GM21423 (cell line): ENCODE data around the gene NECAB2.
"Not testable (repeated sequence)": the region's sequence is repeated elsewhere in the genome, so short reads cannot be mapped to it uniquely, and the experiment has no call there.

Experiments used
- ATAC-seq: cut with Tn5 transposase; IDR thresholded peaks from one replicate; pipeline ENCODE4 v1.9.1; 2021; ENCODE audit warnings: mild to moderate bottlenecking, moderate library complexity; ENCODE audit not compliant: unreplicated experiment

The NECAB2 gene

DNA sequence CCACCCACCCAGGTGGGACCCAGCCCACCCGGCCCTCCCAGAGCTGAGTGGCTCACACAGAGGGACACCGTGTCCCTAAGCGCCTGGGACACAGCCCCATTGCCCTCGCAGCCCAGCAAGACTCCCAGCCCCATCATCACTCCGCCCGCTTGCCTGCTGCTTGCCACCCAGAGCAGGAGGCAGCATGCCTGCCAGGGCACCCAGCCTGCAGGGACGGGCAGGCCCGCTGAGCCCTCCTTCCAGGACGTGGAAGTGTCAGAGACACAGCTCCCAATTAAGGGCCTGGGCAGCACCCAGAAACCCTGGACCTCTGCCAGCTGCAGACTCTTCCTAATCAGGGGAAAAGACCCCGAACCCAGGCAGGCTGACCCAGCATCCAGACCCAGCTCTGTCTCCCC lies 32.2 kb upstream of the NECAB2 start:
- ATAC-seq, result no peak

DNA sequence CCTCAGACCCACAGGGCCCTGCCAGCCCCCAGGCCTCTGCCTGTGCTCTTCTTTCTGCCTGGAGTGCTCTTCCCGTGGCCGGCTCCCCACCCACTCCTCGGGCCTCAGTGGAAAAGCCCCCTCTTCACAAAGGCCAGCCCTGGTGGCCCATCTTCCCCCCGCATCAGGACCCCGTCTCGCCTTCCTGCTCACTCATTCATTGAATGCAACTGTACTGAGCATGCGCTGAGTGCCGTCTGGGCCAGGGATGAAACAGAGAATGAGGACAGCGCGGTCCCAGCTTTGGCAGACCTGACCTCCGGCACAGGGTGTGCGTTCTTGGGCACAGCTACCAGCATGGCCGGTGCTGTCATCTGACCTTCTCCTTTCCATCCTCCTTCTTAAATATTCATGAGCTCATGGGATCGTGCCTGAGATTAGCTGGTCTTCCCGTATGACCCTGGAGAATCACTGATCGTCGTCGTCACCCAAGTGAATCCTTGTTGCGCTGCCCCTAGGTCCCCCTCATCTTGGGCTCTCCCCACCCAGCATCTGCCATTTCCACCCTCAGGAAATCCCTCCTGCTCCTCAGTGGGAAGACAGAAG lies 31.4 kb upstream of the NECAB2 start:
- no peak for ATAC-seq

DNA sequence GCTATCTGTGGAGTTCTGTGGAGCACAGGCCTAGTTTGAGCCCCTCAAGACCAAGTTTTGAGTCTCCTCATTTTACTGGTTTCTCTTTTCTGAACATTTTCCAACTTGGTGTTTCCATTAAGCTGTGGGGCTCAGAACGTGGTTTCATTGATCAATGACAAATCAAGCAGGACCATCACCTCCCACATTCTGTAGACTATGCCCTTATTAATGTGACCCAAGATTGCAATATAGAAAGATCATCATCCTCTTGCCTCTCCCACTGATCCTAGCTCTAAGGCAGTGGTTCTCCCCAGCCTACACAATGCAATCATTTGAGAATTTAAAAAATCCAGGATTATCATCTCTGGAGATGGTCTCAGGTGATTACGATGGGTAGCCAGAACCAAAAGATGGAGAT lies 30.8 kb upstream of the NECAB2 start:
- no peak for ATAC-seq

DNA sequence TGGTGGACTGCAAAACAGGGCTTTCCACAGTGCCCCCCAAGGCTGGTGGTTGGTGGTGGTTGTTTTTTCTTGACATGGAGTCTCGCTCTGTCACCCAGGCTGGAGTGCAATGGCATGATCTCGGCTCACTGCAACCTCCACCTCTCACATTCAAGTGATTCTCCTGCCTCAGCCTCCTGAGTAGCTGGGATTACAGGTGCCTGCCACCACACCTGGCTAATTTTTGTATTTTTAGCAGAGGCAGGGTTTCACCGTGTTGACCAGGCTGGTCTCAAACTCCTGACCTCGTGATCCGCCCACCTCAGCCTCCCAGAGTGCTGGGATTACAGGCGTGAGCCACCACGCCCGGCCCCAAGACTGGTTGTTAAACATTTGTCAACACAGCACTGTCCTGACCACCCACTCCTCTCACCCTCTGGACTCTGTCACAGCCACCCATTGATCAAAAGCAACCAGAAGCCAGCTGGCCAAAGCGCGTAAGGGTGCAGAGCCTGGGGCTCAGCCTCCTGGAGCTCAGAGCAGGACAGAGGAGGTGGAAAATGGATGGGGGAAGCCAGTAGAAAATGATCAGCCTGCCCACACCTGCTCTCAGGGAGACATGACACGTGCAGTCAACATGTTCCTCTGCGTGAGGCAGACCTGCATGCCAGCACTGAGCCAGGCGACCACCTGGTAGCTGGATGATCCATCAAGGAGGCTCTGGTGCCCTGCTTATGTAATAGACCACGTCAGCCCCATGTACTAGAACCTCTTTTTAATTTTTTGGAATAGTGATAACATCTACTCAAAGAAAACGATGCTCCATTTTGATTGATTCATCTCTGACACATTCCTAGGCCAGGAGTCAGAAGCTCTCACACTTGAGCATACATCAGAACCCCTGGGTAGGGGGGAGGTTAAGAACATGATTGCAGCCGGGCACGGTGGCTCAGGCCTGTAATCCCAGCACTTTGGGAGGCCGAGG lies 29.8 kb upstream of the NECAB2 start:
- ATAC-seq, result no peak

DNA sequence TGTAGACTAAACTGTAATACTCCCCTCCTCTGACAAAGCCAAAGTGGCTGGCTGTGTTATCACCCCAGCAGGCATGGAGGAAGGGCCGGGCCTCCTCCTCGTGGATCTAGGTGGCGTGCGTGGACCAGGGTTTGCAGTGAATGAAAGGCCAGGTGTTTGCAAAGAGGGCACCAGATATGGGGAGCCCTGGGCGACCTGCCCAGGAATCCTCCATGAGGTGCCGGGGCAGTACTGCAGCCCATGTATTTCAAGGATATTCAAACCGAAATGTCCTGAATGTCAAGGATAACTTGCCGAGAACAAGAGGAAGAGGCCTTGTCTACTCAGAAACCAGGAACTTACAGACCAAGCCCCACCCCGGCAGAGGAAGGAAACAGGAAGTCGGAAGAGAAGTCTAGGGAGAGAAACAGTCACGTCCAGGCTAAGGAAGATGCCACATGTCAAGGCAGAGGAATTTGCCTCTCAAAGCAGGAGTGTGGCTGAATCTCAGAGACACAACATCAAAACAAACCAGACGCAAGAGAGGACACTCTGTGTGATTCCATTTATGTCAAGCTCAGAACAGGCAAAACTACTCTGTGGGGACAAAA lies 28.7 kb upstream of the NECAB2 start:
- no peak for ATAC-seq

DNA sequence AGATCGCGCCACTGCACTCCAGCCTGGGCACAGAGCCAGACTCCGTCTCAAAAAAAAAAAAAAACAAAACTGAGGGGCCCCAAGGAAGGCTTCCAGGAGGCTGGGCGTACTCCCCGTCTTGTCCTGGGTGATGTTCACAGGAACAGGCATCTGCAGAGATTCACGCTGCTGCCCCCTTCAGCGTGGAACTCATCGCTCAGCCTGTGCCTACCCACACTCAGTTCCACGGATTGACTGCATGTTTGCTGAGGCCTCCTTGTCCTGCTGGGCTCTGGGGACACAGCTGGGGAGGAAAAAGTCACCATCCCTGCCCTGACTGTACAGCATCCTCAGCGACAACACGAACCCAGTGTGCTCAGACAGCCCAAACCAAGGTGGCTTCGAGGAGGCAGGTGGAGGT lies 27.9 kb upstream of the NECAB2 start:
- ATAC-seq, result no peak

DNA sequence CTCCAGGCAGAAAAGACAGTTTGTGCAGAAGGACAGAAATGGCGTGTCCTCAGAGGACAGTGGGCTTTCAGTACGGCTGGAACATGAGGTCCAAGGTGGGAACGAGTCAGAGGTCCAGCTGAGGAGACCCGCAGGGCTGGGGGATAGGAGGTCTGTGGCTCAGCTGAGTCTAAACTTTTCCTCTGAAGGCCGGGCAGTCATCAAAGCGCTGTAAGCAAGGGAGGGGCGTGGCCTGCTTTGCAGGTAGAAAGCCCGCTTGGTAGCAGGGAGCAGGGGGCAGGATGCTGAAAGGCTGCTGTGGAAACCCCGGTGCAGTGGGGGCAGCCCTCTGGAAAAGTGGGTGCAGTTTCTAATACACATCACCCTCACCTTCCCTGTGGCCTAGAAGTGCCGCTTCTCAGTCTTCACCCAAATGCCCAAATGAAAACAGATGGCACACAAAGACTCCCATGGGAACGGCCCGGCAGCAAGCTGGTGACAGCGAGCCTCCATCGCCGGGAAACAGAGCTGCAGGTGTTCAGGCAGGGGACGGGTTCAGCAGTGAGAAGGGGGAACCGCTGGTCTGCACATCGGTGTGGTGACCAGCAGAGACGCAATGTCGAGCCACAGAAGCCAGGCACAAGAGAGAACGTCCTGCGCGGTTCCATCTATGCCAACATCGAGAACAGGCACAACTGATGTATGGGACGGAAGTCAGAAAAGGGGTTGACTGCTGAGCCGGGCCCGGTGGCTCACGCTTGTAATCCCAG lies 27.2 kb upstream of the NECAB2 start:
- no peak for ATAC-seq

DNA sequence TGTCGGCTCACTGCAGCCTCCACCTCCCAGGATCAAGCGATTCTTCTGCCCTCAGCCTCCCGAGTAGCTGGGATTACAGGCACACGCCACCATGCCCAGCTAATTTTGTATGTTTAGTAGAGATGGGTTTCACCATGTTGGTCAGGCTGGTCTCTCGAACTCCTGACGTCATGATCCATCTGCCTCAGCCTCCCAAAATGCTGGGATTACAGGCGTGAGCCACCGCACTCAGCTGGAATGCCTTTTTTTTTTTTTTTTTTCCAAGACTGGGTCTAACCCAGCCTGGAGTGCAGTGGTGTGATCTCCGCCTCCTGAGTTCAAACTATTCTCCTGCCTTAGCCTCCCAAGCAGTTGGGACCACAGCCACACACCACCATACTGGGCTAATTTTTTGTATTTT lies 26.5 kb upstream of the NECAB2 start:
- ATAC-seq, result not testable (repeated sequence)

DNA sequence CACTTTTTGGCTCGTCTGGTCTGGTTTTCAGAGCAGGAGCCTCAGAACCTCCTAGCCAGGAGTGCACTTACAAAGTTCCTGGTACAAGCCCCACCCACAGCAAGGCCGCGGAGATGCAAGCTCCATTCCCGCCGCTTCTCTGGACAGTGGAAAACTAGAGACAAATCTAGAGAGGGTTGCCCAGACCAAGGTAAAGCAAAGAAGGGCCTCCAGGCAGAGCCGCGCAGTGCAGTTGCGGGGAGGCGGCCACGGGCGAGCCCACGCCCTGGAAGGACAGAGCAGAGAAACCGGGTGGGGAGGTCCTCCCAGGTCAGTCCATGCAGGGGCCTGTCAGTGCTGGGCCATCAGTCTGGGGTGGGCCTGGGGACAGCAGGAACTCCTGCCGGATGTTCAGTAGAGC lies 26.0 kb upstream of the NECAB2 start:
- ATAC-seq, result no peak

DNA sequence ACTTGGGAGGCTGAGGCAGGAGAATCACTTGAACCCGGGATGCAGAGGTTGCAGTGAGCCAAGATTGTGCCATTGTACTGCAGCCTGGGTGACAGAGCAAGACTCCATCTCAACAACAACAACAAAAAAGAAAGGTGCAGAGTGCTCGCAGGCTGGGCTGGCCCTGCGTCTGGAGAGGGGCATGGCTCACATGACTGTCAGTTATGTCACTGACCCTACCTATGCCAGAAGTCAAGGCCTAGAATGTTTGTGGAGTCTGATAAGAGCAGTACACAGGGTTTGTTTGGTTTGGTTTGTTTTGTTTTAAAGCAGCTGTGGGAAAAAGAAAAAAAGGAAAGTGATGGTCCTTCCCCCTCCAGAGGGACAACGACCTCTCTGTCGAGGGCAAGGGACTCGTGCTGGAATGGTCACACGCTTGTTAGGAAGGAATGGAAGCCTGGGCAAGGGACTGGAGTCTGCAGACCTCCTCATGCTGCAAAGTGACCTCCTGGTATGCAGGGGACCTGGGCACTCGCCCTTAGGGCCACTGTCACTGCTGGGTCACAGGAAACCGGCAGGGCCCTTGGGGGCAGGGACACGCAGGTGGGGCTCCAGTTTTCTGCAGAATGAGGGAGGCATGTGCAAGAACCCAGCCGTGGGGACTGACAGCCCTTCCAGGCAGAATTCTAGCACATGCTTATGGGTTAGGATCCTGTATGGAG lies 25.1 kb upstream of the NECAB2 start:
- ATAC-seq, result no peak

DNA sequence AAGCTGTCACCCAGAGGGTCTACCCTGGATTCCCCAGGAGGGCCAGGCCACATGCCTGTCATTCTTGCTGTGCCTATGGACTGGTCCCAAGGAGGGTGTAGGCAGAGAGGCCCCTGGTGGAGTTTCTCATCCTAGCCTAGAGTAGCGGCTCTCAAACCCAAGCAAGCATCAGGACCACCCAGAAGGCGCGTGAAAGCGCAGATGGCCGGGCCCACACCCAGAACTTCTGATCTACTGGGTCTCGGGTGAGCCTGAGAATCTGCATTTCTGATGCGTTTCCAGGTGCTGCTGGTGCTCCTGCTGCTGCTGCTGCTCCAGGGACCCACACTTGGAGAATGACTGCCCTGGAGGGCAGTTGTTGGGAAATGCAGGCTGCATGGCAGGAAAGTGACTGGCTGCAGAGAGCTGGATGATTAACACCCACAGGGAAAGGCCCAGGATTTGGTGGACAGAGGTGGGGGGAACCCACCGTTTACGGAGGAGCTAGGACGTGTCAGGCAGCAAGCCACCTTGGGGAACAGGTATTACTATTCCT lies 24.5 kb upstream of the NECAB2 start:
- ATAC-seq, result no peak

DNA sequence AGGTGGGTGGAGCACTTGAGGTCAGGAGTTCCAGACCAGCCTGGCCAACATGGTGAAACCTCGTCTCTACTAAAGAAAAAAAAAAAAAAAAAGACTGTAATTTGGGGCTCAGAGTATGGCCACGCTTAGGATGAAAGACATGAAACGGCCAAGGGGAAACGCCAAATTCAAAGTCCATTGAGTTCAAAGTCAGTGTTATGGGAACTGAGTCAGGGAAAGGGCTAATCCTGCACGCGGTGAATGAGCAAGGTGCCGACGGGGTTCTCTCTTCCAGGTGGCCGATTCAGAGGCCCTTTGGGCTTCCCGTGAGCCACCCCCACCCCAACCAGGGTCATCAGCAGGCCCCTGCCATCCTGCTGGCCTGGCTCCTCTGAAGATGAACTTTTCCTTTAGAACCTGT lies 22.5 kb upstream of the NECAB2 start:
- ATAC-seq, result no peak

DNA sequence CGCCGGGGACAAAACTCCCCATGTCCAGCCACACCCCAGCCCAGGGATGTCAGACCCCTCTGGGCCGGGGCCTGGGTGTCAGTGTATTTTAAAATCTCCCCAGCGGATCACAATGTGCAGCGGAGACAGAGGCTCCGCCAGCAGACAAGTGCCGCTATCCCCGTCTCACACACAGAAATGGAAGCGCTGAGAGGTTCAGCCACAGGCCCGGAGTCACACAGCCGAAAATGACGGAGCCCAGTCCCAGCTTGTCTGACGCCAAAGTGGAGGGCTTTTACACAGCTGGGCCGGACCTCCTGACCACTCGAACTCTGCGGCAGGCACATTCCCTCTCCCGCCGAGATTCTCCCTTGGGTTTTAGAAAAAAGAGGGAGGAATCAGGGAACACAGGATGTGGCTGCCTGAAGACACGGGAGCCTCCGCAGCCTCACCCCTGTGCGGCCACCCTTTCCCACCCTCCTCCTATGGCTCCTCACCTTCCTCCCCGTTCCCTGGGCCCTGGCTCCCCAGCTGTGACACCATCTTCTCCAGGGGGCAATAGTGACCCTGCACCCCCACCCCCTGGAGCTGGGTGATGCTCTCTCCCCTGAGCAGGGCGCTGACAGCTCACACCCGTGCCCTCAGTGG lies 21.8 kb upstream of the NECAB2 start:
- ATAC-seq, result no peak

DNA sequence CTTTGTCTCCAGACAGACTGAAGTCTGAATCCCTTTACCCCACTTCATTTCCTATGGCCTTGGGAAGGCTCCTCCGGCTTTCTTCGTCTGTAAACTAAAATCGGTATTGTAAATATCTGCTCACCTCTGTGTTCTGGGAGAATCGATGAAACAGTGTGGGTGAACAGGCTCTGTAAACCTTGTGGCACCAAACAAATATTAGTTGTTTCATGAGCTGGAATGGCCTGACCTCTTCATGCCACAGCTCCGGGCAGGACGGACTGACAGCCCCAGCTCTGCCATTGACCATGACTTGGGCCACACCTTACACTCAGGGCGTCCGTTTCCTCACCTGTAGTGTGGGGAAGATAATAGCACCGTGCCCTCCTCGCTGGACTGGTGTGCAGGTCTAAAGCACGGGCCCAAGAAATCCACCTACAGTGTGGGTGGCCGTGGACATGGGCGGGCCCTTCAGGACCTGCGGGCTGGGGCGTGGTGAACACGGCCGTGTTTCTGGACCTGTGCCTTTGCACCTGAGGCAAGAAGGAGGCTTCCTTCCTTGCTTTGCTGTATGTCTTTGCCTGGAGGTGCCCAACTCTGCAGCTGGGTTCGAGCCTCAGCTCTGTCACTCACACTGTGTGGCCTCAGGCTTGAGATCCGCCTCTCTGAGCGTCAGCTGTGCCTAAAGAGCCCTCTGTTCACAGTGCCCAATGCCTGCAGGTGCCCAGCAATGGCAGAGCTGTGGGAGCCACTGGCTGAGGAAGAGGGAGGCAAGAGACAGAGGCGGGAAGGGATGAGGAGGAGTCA lies 21.1 kb upstream of the NECAB2 start:
- no peak for ATAC-seq

DNA sequence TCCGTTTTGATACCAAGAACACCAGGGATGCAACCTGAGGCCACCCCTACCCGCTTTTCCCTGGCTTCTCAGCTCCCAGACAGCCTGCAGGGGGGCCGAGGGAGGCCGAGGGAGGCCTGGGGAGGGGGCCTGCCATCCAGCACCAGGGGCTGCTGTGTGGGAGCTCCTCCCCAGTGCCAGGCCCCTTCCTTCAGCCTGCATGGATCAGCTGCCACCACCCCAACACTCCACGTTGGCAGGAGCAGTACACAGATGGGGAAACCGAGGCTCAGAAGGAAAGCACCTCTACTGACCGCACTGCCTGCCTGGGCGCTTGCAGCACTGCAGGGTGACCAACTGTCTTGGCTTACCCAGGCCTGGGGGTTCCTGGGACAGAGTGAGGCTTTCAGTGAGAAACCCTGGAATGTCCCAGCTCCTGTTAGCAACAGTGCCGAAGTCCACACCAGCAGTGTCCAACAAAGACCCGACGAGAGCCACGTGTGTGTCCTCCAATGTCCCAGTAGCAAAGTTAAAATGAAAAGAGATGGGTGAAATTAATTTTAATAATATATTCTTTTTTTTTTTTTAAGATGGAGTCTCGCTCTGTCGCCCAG lies 20.3 kb upstream of the NECAB2 start:
- no peak for ATAC-seq

DNA sequence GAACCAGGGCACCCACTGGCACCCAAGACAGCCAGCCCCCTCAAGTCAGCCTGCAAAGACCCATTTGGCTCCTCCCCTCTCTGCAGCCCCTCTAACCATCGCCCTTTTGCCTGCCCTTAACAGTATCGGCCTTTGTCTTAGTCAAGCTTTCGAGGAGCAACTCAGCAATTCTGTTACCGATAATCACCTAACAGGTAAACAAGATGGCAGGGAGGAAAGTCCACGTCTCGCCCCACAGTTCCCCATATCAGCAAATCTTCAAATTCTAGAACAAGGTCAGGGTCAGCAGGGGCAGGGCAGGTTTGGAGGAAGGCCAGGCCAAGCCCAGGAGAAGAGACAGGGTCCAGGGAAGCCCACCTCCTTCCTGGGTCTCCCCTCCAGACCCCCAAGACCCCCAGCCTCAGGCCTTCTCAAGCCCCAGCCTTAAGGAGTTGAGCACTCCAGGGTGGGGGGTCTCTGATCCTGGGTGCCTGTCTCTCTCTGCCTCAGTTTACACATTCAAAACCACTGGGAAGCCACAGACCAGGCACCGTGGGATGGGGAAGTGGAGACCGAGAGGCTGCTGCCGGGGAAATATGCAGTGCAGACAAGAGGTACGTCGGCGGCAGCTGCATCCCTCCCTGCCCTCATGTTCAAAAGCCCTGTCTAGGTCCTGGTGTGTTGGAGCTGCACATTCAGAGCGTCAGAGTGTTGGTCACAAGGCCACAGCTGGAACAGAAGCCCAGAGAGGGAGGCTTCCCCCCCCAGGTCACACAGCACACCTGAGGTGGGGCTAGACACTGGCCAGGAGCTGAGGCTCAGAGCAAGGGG lies 18.9 kb upstream of the NECAB2 start:
- no peak for ATAC-seq

DNA sequence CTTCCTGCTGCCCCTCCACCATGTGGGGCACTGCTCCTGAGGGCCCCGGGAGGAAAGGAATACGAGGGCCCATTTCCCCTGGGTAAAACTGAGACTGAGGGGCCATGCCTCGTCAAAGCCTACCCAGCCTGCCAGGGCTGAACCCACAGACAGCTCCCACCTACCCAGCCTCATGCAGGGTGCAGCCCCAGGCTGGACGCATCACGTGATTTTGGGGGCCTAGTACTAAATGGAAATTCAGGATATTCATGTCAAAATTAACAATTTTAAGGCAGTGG lies 18.4 kb upstream of the NECAB2 start:
- no peak for ATAC-seq

DNA sequence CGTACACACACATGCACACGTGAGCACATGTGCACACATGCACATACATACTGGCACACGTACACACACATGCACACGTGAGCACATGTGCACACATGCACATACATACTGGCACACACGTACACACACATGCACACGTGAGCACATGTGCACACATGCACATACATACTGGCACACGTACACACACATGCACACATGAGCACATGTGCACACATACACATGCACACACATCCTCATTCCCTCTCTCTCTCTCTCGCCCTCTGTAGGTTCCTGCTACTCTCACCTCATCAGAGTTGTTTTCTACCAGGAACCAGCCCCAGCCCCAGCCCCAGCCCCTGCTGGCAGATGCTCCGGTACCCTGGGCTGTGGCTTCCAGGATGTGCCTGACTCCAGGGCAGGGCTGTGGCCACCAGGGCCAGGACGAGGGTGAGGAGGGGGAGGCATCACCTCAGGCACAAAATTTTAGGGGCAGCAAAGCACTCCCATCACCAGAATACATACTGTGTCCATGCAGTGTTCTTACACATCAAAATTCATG lies 17.1 kb upstream of the NECAB2 start:
- not testable (repeated sequence) for ATAC-seq
